ENCODE results near the gene CACNA2D1.

DNA sequence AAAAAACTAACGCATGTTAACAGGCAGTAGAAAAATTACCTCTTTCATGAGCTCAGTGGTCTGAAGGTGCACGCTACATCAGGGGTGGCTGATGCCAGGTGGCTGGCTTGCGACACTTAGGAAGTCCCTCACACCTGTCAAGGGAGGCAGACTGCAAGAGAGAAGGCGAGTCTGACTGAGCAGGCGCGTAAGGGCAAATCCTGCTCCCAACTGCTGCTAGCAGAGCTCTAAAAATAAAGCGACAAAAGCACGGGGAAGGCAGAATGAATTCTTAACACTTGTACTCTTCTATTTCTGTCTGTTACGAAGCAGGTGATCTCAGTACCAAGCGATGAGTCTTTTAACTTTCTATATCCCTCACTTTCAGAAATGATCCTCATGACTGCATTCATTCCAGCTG lies 33.1 kb downstream of the CACNA2D1 start:
- TF ChIP-seq SP1 (IDR thresholded peaks at IDR 0.05) (no peak), ZNF384 (IDR thresholded peaks at IDR 0.05) (no peak), BHLHE40 (IDR thresholded peaks at IDR 0.05; ENCODE audit: borderline replicate concordance) (no peak), FOXA1 (IDR thresholded peaks at IDR 0.05) (no peak), ELF4 (IDR thresholded peaks at IDR 0.05) (no peak), FOXM1 (IDR thresholded peaks at IDR 0.05; ENCODE audit: borderline replicate concordance) (no peak), HDGF (IDR thresholded peaks at IDR 0.05; ENCODE audit: borderline replicate concordance) (no peak), SUZ12 (IDR thresholded peaks at IDR 0.05) (no peak), NFRKB (IDR thresholded peaks at IDR 0.05) (no peak), TARDBP (IDR thresholded peaks at IDR 0.05) (no peak), L3MBTL2 (conservative IDR thresholded peaks at IDR 0.05) (no peak), ARNT (IDR thresholded peaks at IDR 0.05) (no peak)
